PC-9 (cell line): ENCODE measurements around the gene GNB3.

Experiments used
- EZH2 ChIP-seq: fragments of 200-600 bp; sonication (generic); IDR thresholded peaks from 2 replicates; pipeline ENCODE4 v1.8.0; 2017; ENCODE audit warnings: antibody characterized with exemption, low read depth
- TF ChIP-seq, protein P1 (sequence below): fragments of 200-600 bp; sonication (generic); conservative IDR thresholded peaks from 2 replicates; pipeline ENCODE4 v1.6.1; 2017; ENCODE audit warnings: mixed run types, antibody characterized with exemption, mild to moderate bottlenecking, moderate library complexity

GRCh38 chr12:6824901-6825381 lies 15.8 kb upstream of the GNB3 start:
- TF ChIP-seq, protein P1, sequence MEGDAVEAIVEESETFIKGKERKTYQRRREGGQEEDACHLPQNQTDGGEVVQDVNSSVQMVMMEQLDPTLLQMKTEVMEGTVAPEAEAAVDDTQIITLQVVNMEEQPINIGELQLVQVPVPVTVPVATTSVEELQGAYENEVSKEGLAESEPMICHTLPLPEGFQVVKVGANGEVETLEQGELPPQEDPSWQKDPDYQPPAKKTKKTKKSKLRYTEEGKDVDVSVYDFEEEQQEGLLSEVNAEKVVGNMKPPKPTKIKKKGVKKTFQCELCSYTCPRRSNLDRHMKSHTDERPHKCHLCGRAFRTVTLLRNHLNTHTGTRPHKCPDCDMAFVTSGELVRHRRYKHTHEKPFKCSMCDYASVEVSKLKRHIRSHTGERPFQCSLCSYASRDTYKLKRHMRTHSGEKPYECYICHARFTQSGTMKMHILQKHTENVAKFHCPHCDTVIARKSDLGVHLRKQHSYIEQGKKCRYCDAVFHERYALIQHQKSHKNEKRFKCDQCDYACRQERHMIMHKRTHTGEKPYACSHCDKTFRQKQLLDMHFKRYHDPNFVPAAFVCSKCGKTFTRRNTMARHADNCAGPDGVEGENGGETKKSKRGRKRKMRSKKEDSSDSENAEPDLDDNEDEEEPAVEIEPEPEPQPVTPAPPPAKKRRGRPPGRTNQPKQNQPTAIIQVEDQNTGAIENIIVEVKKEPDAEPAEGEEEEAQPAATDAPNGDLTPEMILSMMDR: no peak
- no peak for TF ChIP-seq EZH2
